ENCODE measurements around the gene RARB.

RARB gene

DNA sequence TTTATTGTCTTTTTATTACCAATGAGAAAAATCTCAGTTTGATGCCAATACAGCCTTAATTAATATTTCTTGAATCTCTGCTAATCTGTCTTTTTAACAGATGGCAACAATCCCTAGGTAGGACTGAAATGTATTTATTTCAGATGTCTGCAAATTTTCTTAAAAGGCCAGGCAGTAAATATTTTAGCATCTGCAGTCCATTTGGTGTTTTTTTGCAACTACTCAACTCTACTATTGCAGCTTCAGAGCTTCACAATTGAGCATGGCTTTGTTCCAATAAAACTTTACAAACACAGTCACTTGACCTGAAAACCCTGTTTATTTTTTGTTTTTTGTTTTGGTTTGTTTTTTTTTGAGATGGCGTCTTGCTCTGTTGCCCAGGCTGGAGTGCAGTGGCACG is 82.7 kb downstream of the RARB start:
- no peak for DNase-seq

DNA sequence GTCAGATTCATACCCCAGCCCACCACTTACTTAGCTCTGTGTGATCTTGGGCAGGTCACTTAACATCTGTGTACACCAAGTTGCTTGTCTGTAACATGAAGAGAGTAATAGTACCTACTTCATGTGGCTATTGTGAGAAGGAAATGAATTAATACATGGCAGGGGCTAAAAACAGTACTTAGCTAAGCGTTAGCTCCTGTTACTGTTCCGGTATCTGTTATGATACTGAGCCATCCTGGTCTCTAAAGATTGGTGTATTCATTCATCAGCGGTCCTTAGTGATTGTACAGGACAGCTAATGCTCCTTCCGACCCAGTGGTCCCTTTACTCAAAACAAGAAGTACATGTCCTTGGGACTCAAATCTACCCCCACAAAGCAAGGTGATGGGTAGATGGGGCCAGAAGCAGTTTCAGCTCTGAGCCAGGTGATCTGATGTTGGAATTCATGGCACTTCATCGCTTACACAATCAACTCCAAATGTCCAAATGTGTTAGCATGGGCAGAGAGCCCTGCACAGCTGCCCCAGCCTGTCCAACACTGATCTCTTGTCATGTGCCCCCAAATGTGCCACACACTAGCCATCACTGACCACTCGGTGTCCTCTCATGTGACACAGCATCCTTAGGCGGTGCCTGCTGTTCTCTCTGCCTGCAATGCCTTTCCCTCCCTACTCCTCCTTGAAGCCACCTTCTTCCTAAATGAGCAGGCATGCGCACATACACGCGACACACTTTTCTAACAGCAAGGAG is 84.1 kb downstream of the RARB start:
- DNase-seq: no peak

DNA sequence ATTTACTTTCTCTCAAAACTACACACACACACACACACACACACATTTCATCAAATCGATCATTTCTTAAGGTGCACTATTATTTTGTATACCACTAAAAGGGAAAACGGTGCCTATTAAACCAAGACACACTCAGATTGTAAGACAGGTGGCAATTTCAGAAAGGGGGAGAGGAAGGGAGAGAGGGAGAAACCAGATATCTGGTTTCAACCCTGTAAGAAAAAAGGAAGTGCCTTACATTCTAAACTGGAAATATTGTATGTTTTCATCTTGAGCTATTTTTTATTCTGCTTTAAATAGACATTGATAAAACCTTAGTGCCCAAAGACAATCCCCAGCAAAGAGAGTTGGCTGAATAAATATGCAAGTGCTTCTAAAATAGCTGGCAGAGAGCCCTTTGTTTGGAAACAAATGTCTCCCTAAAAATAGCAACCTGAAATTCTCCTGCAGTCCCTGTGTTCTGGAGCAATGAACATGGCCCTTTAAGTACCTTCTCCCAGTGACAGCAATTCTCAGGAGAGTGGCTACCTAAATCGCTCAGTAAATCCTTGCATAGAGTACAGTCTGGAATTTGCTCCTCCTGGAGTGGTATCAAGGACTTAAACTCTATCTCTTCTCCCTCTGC is 85.7 kb downstream of the RARB start:
- no peak for DNase-seq

DNA sequence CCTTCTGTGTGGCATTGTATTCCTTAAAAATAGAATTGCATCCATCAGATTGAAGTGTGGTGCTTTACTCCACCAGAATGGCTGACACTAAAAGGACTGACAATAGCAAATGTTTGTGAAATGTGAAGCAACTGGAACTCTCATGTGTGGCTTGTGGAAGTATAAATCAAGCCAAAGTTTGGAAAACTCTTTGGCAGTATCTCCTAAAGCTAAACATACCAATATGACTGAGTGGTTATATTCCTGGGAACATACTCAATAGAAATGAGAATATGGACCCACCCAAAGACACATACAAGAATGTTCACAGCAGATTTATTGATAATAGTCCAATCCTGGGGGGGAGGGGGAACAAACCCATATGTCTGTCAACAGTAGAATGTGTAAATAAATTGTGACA is 87.1 kb downstream of the RARB start:
- DNase-seq: no peak

DNA sequence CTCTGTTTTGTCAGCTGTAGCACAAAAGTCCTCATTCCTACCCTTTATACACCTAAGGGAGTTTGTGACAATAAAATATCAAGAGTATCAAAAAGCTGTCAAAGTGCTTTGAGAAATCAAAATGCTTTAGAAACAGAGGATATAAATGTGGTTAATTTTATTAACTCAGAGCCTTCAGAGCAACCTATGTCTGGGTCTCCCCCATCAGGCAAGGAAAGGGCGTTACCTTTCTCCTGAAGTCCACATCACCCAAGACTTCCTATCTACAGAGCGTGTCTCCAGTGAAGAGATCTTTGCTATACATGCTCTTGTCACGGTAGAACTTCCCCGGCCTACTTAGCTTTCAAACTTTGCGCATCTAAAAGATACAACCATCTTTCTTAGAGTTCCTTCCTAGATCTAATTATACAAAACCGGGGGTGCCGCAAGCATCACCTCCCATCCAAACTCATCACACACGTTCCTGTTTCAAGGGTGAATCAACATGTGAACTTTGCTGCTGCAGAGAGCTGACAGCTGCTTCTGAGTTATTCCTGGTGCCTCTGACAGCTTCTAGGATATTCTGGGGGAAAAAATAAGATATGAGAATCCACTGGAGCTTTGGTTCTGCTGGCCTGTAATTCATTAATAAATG is 93.0 kb downstream of the RARB start:
- no peak for DNase-seq

DNA sequence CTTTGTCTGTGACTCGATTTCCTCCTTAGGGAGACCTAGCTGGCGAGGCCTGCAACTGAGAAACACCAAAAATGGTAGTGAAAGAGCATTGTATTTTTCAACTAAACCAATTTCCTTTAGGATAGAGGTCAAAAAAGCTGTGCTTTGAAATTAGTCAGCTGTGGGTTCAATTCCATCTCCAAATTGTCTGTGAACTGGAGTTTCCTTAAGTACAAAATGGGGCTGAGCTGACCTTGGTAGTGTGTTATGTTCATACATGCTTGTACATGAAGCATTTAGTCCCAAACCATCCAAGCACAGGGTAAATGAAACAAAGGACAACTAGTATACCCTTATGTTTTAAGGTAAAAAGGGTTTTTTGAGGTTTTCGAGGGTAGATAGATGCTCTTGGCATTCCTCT is 99.3 kb downstream of the RARB start:
- no peak for DNase-seq

DNA sequence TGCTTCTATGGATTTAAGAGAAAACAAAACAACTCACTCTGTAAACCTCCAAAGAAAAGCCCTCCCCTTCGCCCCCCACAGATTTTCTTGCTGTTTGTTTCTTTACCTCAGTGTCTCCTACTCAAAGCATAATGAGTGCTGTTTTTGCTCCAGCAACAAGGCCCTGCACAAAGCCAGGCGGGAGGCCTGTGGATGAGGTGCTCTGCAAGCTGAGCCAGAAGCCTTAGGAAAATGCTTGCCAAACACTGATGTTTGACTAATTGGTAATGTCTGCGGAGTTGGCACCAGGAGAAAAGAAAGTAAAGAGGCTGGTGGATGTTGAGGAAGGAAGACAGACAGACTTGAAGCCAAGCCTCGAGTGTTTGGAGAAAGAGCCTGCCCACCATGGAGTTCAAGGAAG is 99.7 kb downstream of the RARB start:
- no peak for DNase-seq

DNA sequence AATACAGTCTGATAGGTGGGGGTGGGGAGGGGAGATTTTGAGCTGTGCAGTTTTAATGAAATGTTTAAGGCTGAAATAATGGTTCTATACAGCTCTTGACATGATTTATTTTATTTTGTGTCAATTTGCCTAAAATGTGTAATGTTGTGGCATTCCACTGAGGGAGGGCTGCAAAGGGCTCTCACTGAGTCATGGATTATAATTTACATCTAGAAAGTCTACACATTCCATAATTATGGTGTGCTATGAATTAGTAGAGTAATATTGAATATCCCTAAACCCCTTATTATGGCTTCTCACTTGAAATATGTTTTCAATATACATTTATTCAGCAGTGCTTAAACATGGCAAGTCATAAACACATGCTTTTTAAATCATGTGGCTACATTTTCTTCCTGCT is 103.9 kb downstream of the RARB start:
- DNase-seq: no peak

DNA sequence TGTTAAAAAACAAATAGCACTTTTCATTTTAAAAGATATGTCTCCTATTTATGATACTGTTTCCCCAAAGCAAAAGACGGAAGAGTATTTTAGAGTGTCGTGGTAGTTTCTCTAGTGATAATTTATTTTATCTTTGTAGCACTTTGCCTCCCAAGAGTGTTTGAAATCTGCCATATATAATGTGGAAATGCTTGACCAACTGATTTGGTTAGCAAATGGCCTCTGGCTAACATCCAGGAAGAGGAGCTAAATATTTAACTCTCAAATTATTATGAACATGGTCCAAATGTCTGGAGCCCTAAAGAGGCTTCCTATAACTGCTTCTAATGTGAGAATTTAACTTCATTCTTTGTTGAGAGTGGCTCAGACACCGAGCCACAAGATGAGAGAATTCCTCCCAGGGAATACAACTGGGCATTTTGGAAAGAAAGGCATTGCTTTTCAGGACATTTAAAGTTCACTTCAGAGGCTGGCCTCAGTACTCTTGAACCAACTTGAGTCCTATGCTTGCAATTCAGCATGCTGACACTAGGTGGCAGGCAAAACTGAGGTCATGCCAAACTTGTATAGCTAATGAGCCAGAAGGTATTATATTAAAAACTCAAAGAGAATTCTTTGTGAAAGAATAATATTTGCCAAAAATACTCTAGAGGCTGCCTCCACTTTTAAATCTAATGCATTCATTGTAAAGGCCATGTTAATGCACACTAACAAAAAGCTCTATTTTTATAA is 104.5 kb downstream of the RARB start:
- DNase-seq: peak; percentile 7

DNA sequence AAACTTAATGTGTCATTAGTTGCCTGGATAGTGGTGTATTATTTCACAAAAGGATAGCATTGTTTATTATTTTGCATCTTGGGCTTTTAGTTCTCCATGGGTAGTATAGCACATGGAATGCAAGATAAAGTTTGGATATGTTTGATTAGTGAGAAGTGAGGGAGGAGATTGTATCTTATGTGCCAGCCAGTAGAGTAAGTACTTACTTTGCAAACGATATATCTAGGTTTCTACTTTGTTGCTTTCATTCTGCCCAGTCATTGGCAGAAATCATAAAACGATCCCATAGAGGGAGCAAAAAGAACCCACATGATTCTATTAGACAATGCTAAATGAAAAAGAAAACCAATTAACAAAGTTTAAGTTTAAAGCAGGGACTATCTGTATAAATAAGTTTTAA is 105.3 kb downstream of the RARB start:
- DNase-seq: no peak

DNA sequence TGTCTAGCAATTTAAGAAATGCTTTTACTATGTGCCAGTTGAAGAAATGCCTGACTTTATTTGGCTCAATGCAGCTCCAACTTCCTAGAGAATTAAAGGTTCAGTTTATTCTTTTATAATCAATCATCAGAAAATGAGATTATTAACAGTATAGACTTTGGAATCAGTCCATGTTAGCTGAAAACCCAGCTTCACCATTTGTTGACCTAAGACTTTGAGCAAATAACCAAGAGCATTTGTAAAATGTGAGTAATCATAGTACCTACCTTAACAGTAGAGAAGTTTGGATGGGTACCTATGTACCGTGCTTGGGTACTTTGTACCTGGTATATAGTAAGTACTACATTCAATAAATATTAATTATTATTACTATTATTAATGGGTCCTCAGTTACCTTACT is 105.9 kb downstream of the RARB start:
- no peak for DNase-seq

DNA sequence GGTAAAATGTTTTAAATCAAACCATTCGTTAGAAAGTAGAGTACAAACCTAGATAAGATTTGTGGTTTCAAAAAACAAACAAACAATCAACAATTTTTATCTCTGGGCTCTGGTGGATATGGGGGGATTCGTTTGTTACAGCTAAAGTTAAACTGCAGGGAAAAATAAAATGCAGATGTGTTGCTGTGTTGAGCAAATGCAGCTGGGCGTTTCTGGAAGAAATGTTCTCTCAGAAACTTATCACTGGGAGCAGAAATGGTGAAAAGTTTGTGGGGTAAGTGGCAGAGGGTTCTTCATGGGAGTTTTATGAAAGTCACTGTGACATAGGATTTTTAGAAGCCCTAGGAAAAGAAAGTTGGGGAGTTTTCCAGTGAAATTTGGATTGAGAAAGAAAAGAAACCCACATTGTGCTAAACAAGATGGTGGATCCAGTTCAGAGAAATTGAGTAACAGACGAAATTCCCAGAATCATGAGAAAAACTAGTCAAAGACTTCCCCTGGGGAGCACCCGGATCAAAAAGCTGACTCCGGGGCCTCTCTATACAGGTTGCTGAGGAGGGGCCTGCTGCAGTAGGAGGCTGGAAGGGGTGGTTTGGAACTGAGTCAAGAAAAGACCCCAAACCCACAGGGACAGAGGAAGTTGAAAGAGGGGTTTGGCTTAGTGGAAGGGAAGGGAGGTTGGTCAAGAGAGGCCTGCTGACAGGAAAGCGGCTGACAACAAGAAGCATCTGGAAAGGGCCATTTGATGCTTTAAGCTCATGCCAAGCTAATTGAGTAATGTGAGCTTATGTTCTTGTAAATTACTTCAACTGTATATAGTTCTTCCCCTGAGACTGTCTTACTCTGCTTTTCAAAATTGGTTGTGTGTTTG is 108.7 kb downstream of the RARB start:
- DNase-seq: no peak

DNA sequence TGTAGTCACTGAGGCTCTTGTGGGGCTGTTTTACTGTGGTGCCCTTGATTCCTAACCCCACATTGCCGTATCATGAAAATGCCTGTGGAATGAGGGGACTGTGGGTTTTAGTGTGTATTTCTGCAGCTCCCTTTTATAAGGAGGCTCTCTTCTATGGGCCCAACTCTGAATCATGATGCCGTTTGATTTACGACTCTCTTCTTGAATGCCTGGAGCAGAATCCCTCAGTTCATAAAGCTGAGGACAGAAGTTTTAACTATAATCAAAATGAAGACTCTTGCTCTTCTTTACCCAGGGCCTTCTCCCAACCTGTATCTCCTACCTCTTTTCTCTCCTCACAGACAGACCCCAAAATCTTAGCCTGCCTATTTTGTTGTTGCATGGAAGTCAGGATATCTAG is 109.5 kb downstream of the RARB start:
- DNase-seq: no peak

DNA sequence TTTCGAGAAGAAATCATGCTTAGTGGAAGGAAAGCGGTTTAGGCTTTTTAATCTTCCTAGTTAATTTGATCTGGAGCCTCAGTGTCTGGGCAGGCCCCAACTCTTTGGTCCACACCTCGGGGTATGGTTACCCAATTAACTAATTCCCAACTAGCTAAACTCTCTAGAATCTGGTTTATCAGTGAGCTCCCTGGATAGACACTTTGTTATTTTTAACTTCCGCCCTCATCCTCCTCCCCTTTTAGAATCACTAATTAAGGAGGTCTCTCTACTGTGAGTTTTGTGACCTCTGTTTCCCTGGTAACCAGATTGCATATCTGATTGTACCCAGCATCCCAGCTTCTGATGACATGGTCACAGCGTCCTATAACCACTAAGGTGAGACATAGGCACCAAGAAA is 112.2 kb downstream of the RARB start:
- DNase-seq: no peak

DNA sequence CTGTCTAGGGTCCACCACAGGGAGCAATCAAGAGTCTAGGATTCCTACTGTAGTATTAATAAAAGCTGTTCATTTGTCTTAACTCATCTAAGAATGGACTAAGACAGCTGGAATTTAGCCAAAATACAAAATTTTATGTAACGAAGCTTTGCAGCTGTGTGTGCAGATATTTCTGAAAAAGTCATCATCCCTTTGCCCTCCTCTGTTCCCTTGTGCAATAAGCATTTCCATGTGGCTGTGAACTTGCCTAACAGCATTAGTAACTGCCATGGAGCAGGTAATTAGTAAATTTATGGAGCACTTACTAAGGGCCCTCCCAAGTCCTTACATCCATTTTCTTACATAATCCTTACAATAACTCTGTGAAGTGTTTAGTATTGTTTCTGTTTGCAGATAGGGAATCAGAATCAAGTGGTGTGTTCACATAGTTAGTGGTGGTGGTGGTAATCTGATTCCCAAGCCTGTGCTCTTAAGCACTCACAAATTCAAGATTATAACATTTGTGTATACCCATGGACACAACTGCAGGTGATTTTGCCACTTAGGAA is 114.5 kb downstream of the RARB start:
- no peak for DNase-seq

DNA sequence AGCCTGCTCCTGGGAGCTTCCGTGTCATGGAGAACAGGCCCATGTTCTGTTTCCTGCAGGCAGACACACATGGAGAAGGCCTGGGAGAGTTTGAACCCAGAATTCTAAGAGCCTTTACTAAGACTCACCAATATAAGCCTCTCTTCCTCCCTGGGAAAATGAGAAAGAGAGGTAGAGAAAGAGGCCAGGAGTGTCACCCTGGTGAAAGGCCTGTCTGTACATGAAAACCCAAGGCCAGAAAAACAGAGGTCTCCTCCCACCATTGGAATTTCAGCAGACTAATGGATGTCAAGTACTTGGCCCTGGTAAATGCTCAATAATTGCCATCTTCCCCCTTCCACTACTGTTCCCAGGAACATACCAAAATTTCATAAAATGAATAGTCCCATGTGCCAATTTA is 119.0 kb downstream of the RARB start:
- no peak for DNase-seq

DNA sequence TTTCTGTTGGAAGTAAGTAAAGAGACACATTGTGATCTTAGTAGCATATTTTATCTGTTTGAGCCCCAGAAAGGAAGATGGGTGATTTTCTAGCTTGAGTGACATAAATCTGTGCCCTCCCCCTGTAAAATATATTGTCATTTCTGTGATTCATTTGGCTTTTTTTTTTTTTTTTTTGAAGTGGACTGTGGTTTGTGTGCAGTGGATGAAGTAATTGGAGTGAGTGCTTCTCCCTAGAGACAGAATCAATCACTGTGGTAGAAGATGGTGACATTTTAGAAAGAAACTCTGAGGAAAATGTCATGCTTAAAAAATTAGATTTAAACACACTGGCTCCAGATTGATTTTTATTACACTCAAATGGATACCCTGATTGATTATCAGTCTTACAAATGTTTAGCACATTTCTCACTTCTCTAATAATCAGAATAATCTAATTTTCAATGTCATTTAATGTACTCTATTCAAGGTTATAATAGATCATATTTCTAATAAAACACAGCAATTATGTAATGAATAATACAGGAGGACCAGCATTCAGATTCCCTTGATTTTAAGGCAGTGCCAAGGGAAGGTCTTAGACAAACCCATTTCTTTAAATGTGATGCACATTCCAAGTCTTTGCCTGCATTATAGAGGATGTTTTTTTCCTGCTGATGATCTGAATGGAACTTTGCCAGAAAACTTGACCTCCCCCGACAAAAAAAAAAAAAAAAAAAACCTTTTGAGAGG is 120.0 kb downstream of the RARB start:
- no peak for DNase-seq

DNA sequence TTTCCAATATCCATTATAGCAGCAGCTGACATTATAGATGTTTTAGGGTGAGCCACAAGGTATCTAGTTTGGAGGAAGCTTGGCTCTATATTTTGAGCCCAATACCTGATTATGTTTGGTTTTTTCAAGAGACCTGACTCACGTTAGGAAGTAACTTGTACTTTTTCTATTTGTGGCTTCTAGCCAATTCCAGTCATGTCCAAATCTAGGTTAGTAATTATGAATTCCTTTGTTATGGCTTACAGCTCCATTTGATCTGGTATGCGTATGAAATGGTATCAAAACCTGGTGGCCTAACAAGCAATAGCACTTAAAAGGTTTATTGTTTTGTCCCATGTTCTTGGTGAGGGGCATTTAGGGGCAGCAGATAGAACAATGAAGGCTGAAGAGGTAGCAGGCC is 120.8 kb downstream of the RARB start:
- DNase-seq: no peak

DNA sequence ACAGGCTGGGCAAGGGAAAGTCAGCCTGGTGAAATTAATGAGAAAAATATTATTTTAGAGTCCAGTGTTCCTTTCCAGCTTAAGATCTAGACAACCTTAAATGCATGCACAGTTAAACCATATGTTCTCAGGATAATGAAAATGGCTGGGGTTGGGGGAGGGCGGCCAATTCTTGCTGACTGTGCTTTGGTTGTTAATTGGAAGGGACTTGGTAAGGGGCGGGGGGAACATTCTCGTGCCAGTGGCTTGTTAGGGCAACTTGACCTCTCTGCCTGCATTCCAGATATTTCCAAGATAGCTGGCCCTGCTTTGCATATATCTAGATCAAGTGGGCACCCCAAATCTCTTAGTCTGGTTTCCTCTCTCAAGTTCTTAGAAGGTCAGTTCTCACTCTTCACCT is 124.2 kb downstream of the RARB start:
- DNase-seq: no peak

DNA sequence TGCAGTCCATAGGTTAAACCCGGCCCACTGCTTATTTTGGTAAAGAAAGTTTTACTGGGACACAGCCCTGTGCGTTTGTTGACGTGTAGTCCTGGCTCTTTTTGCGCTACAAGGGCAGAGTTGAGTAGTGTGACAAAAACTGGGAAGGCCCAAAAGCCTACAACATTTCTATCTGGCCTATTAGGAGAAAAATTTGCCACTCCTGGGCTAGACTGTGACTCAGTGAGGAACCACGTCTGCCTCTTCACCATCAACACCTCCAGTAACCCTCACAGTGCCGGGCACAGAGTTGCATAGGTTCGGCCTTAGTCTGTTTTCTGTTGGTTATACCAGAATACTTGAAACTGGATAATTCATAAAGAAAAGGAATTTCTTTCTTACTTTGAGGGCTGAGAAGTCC is 126.3 kb downstream of the RARB start:
- DNase-seq: no peak

DNA sequence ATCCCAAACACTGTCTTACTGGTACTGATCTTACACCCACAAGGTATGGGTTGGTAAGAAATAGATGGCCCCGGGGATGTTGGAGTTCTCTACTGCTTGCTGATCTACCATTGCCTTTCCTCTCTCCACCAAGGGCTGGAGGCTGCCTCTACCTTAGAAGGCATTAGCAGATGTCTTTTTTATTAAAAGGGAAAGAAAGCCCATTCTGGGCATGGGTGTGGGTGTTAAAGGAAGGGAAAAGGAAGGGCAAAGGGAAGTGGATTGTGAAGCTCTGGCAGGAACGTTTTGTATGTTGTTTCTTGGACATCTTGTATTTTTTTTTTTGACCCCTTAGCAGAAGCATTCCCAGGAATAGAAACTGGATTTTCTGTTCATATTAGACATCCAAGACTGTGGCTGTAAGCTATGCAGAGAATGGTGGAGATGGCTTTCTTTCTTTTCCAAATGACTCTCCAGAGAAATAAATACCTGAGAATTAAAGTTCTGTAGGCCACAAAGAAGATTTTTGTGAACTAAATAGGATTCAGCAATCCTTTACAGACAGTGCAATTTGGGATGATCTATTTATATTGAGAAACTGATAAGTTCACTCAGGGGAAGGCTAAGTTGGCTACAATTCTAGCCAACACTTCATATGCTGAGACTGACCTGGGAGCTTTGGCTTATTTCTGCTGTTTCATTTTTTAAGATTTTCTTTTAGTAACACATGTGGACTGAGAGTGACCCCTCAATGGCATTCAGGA is 127.8 kb downstream of the RARB start:
- DNase-seq: no peak

Measured in stimulated activated CD4-positive, alpha-beta T cell treated with anti-CD3 and anti-CD28 coated beads, Interleukin-12 subunit alpha, Interleukin-12 subunit beta, amount 100 ng/mL, for 4 hours (primary cell).